Osteocyte (in vitro differentiated cells): Measurements from ENCODE around the gene PSMC3. TPM values are rescaled to one million over a fixed set of nuclear protein-coding genes. Genes with fewer than 3 reads are reported as not detected.

Experiments
- DNase-seq: peaks from one replicate; pipeline ENCODE4 v3.0.0; 2021; ENCODE audit warnings: mixed read lengths; ENCODE audit not compliant: unreplicated experiment; ENCODE audit errors: extremely low spot score
- H3K27ac Mint-ChIP-seq: one replicate; pipeline ENCODE4 v1.8.0; 2021; ENCODE audit warnings: mild to moderate bottlenecking, mixed read lengths; ENCODE audit not compliant: unreplicated experiment
- H3K27me3 Mint-ChIP-seq: one replicate; pipeline ENCODE4 v1.8.0; 2021; ENCODE audit warnings: mixed read lengths; ENCODE audit not compliant: unreplicated experiment
- H3K36me3 Mint-ChIP-seq: one replicate; pipeline ENCODE4 v1.8.0; 2021; ENCODE audit warnings: mixed read lengths; ENCODE audit not compliant: unreplicated experiment
- H3K4me1 Mint-ChIP-seq: one replicate; pipeline ENCODE4 v1.8.0; 2021; ENCODE audit warnings: mixed read lengths; ENCODE audit not compliant: unreplicated experiment
- H3K4me3 Mint-ChIP-seq: one replicate; pipeline ENCODE4 v1.8.0; 2021; ENCODE audit warnings: mild to moderate bottlenecking, moderate library complexity, mixed read lengths; ENCODE audit not compliant: unreplicated experiment
- H3K9me3 Mint-ChIP-seq: one replicate; pipeline ENCODE4 v1.8.0; 2021; ENCODE audit warnings: mixed read lengths; ENCODE audit not compliant: unreplicated experiment
- CTCF ChIP-seq: fragments of 200-600 bp; sonication (generic); IDR thresholded peaks from 2 replicates; pipeline ENCODE4 v1.5.0; 2021; ENCODE audit warnings: antibody characterized with exemption, mild to moderate bottlenecking, moderate library complexity
- total RNA-seq: library from RNA; stranded (reverse); gene quantifications from 2 replicates; pipeline ENCODE4 v1.2.1, GENCODE V29; 2021

The PSMC3 gene
- total RNA-seq, 1 donor from 2014 or later = 123 TPM

GRCh38 chr11:47438721-47439120 is 12.5 kb upstream of the PSMC3 start:
- no peak for DNase-seq
- Mint-ChIP-seq H3K27me3 (no peaks in the 10 kb centered on the region), H3K36me3 (no peaks in the 10 kb centered on the region), H3K4me1 (no peaks in the 10 kb centered on the region), H3K27ac (no peak overlapping the region), H3K4me3 (no peak overlapping the region), H3K9me3 (no peaks in the 10 kb centered on the region)
- no peak for TF ChIP-seq CTCF

GRCh38 chr11:47437746-47438418 is 11.6 kb upstream of the PSMC3 start:
- Mint-ChIP-seq H3K4me3 (no peak overlapping the region), H3K36me3 (no peaks in the 10 kb centered on the region), H3K27me3 (no peaks in the 10 kb centered on the region), H3K9me3 (no peaks in the 10 kb centered on the region), H3K4me1 (no peaks in the 10 kb centered on the region), H3K27ac (no peak overlapping the region)
- no peak for TF ChIP-seq CTCF
- DNase-seq = no peak

GRCh38 chr11:47437218-47437745 is 11.0 kb upstream of the PSMC3 start:
- Mint-ChIP-seq H3K36me3 (no peaks in the 10 kb centered on the region), H3K4me3 (no peak overlapping the region), H3K27ac (no peak overlapping the region), H3K4me1 (no peaks in the 10 kb centered on the region), H3K27me3 (no peaks in the 10 kb centered on the region), H3K9me3 (no peaks in the 10 kb centered on the region)
- DNase-seq = no peak
- no peak for TF ChIP-seq CTCF

- H3K9me3 Mint-ChIP-seq = no peaks in the 10 kb centered on the region
- H3K27ac Mint-ChIP-seq = no peak overlapping the region
- no peaks in the 10 kb centered on the region for H3K36me3 Mint-ChIP-seq
- H3K27me3 Mint-ChIP-seq = no peaks in the 10 kb centered on the region
- DNase-seq = no peak
- no peak overlapping the region for H3K4me3 Mint-ChIP-seq
- H3K4me1 Mint-ChIP-seq = no peaks in the 10 kb centered on the region
- no peak for TF ChIP-seq CTCF
Observed at GRCh38 chr11:47436726-47437125, 10.5 kb upstream of the PSMC3 start.

GRCh38 chr11:47435687-47436086 is 9.4 kb upstream of the PSMC3 start:
- Mint-ChIP-seq H3K4me3 (no peak overlapping the region), H3K9me3 (no peaks in the 10 kb centered on the region), H3K36me3 (no peaks in the 10 kb centered on the region), H3K4me1 (no peaks in the 10 kb centered on the region), H3K27me3 (no peaks in the 10 kb centered on the region), H3K27ac (no peak overlapping the region)
- no peak for TF ChIP-seq CTCF
- DNase-seq = no peak
